ENCODE results near the gene CCDC172.

Gene CCDC172, protein sequence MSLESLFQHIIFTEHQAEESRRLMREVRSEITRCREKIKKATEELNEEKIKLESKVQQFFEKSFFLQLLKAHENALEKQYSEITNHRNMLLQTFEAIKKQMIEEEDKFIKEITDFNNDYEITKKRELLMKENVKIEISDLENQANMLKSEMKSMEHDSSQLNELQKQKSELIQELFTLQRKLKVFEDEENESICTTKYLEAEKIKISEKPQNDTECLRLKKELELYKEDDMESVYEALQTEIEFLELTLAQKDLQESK

DNA sequence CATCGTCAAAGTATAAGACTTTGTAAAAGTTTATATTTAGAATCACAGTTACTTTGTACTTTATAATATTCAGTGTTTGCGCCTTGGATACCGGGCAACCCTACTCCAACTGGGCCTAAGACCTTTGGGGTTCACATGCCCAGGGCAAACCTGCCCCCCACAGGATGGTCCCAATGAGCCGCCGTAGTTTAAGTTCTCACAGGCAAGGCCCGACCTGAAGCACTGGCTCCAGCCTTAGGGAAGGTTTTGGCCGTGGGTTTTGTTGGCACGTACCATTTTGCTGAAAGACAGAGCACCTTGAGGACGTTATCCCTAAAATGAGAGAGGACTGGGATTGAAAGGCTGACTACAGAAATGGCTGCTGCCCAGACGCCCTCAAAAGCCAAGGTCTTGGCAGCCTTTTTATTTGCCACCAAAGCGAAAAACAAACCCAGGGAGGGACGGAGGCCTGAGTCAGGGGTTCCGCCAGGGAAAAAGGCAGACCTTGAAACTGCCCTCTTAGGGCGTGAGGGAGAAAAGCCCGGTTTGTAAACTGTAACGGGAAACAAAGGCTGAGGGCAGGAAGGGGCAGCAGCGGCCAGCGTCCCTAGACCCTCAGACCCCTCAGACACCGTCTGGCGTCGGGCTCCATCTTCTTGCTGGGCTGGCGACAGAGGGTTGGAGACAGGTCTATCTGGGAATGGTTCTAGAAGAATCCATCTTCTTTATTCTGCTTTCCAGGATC lies at the start of gene CCDC172:
Gene CCDC172, plus strand, starts transcription at position 222 of the 724 bp plus-strand sequence. CDS start 564 bp downstream, outside the sequence.
- Histone ChIP-seq H3K4me3 (no peak within 1 kb of the TSS), H3K36me3 (no peaks in the 10 kb centered on the region), H3K4me1 (peaks cover 0 to 7% (median 0%) of the 10 kb centered on the region in 10 experiments; a peak in 2 of 20 replicates), H4K20me1 (no peaks in the 10 kb centered on the region), H3K27me3 (no peaks in the 10 kb centered on the region), H3K9ac (no peak within 1 kb of the TSS), H3K9me3 (replicated peaks in 1 of 11) (no peaks in the 10 kb centered on the region), H3K27ac (no peak within 1 kb of the TSS), H3K4me2 (peak within 1 kb of the TSS in 4 of 11 experiments; percentile 5 to 36 (median 22); a peak in 6 of 22 replicates)
- TF ChIP-seq Cebpa-rat (IDR thresholded peaks at IDR 0.05): no peak

DNA sequence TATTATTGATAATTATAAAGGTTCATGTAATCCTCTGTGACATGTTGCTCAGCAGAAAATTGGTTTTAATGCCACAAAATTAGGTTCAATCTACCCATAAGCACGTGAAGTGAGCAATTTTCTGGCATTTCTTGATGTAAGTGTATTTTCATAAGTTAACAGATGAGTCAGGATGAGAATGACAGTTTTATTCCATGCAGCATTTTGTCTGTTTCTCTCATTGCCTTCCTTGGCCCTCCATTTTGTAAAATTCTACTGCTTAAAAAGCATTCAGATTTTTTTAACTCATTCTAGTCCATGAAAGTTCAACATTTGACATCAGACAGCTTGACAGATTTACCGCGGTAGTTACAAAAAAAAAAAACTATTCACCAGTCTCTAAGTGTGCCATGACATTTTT lies 47.3 kb upstream of the CCDC172 start:
- Histone ChIP-seq H4K20me1 (peaks cover 0 to 10% (median 0%) of the 10 kb centered on the region in 11 experiments; a peak in 2 of 22 replicates), H3K4me1 (peaks cover 0 to 18% (median 9%) of the 10 kb centered on the region in 10 experiments; a peak in 8 of 20 replicates), H3K4me2 (no peak overlapping the region), H3K36me3 (no peaks in the 10 kb centered on the region), H3K9ac (no peak overlapping the region), H3K27ac (no peak overlapping the region), H3K4me3 (no peak overlapping the region), H3K9me3 (replicated peaks in 1 of 11) (peaks cover 20 to 30% (median 27%) of the 10 kb centered on the region in 11 experiments), H3K27me3 (peaks cover 33 to 43% (median 42%) of the 10 kb centered on the region in 11 experiments)
- no peak for TF ChIP-seq Cebpa-rat (IDR thresholded peaks at IDR 0.05)

- TF ChIP-seq Cebpa-rat (IDR thresholded peaks at IDR 0.05): no peak
- Histone ChIP-seq H4K20me1 (no peaks in the 10 kb centered on the region), H3K4me3 (no peak overlapping the region), H3K9me3 (replicated peaks in 1 of 11) (peaks cover 5 to 13% (median 8%) of the 10 kb centered on the region in 11 experiments; a peak in 19 of 22 replicates), H3K4me1 (no peaks in the 10 kb centered on the region), H3K27me3 (peaks cover 14 to 25% (median 23%) of the 10 kb centered on the region in 11 experiments), H3K9ac (no peak overlapping the region), H3K36me3 (no peaks in the 10 kb centered on the region), H3K27ac (no peak overlapping the region), H3K4me2 (no peak overlapping the region)
These were observed 45.4 kb upstream of the CCDC172 start for GRCh38 chr10:116278846-116279245.

DNA sequence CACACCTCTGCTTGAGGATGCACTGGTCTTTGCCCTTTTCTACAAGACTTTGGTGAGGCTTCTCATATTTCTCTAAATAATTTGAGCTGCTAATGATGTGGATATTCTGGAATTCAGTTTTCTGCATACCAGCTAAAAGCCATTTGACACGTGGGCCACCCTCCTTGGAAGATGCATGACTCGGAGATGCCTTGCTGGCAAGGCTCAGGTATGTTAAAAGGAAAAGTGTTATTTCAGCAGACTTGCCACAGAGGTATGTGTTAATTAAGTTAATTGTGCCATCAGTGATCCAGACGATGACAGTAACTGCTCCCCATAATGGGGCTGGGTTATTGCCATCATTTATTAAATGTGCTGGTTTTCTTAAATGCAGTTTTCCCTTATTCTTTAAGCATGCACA lies 42.5 kb upstream of the CCDC172 start:
- Histone ChIP-seq H3K9ac (no peak overlapping the region), H3K4me3 (no peak overlapping the region), H3K9me3 (replicated peaks in 1 of 11) (no peaks in the 10 kb centered on the region), H3K27ac (no peak overlapping the region), H3K36me3 (no peaks in the 10 kb centered on the region), H3K4me2 (no peak overlapping the region), H3K4me1 (peaks cover 2 to 4% (median 2%) of the 10 kb centered on the region in 10 experiments; a peak in 17 of 20 replicates), H3K27me3 (no peaks in the 10 kb centered on the region), H4K20me1 (no peaks in the 10 kb centered on the region)
- TF ChIP-seq Cebpa-rat (IDR thresholded peaks at IDR 0.05): no peak

DNA sequence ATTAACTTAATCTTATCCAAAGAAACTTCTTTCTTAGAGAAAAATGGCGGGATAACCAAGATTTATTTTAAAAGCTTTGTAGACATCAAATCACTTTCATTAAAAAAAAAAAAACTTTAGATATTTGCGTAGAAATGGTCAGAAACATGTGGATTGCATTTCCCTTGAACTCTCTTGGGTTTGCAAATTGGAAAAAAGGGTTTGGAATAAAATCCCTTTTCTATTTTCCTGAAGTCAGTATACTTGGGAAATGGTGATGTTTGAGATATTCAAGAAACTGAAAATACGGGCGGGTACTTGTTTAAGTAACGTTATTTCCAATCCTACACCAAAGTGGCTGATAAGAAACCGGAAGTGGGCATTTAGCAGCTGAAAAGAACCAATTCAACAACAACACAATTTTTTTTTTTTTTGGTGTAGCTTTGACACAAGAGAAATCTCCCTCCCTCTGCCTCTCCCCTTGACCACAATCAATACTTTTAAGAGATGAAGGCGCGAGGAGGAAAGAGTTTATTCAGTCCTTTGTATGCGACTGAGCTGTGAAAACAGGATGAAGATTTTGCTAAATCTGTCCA lies 37.5 kb upstream of the CCDC172 start:
- no peaks in the 10 kb centered on the region for H3K36me3 ChIP-seq
- peak overlapping the region; percentile 12 to 76 (median 64); a peak in 21 of 22 replicates for H3K4me2 ChIP-seq
- peaks cover 9 to 14% (median 11%) of the 10 kb centered on the region in 10 experiments; a peak in 17 of 20 replicates for H3K4me1 ChIP-seq
- peak overlapping the region in 2 of 10 experiments; percentile 17 to 26; a peak in 2 of 20 replicates for H3K4me3 ChIP-seq
- H3K27me3 ChIP-seq: no peaks in the 10 kb centered on the region
- no peaks in the 10 kb centered on the region for H4K20me1 ChIP-seq
- peak overlapping the region in 2 of 11 experiments; percentile 36 to 53; a peak in 2 of 22 replicates for H3K9ac ChIP-seq
- no peaks in the 10 kb centered on the region for H3K9me3 ChIP-seq (replicated peaks in 1 of 11)
- peak overlapping the region in 1 of 11 experiments; percentile 15; a peak in 1 of 22 replicates for H3K27ac ChIP-seq
- no peak for TF ChIP-seq Cebpa-rat (IDR thresholded peaks at IDR 0.05)

DNA sequence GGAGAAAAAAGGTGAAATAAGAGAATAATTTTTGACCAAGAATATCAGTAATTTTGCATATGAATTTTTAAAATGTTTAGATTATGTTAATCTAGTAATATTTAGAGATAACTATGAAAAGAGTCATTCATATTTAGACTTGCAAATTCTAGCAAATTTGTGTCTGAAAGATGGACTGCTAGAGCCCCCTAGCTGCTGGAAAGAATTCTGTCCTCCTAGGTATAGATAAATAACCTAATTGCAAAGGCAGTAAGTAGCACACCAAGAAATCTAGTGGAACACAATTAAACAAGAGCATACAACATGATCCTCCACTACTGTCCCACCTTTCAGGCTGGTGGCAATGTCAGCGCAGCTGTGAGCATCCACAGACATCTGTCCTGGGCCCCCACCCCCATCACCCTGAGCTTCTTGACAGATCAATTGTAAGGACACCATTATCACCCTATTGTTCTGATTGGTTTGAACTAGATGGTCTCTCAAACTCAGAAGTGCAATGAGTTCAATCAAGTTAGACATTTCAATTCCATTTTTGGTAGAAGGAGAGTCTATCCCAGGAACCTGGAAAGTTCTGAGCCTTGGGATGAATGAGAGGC lies 36.2 kb upstream of the CCDC172 start:
- H4K20me1 ChIP-seq: no peaks in the 10 kb centered on the region
- no peaks in the 10 kb centered on the region for H3K9me3 ChIP-seq (replicated peaks in 1 of 11)
- H3K9ac ChIP-seq: no peak overlapping the region
- H3K27ac ChIP-seq: no peak overlapping the region
- H3K4me1 ChIP-seq: peaks cover 9 to 14% (median 11%) of the 10 kb centered on the region in 10 experiments; a peak in 17 of 20 replicates
- TF ChIP-seq Cebpa-rat (IDR thresholded peaks at IDR 0.05): no peak
- no peak overlapping the region for H3K4me2 ChIP-seq
- no peaks in the 10 kb centered on the region for H3K27me3 ChIP-seq
- H3K36me3 ChIP-seq: no peaks in the 10 kb centered on the region
- no peak overlapping the region for H3K4me3 ChIP-seq

GRCh38 chr10:116289652-116290051 lies 34.6 kb upstream of the CCDC172 start:
- no peaks in the 10 kb centered on the region for H3K27me3 ChIP-seq
- H4K20me1 ChIP-seq: no peaks in the 10 kb centered on the region
- peaks cover 9 to 14% (median 11%) of the 10 kb centered on the region in 10 experiments; a peak in 17 of 20 replicates for H3K4me1 ChIP-seq
- H3K36me3 ChIP-seq: no peaks in the 10 kb centered on the region
- H3K4me3 ChIP-seq: no peak overlapping the region
- H3K9ac ChIP-seq: no peak overlapping the region
- H3K27ac ChIP-seq: no peak overlapping the region
- H3K4me2 ChIP-seq: no peak overlapping the region
- TF ChIP-seq Cebpa-rat (IDR thresholded peaks at IDR 0.05): no peak
- H3K9me3 ChIP-seq (replicated peaks in 1 of 11): no peaks in the 10 kb centered on the region

DNA sequence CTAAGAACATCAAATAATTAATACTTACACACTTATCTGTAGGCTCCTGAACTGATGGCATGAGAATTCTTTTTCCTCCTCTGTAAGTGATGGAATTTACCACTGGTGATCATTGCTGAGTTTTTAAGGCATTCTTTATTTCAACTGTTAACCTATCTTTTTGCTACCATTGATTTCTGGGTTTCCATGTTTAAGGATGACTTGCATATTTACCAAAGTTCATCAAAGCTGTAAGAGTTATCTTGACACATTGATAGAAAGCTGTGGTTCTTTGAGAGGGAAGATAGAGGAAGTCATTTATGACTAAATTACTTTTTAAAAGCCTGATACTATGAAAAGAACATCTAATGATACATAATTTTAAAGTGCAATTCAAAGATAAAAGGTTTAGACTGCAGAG lies 31.8 kb upstream of the CCDC172 start:
- Histone ChIP-seq H3K27me3 (no peaks in the 10 kb centered on the region), H3K27ac (no peak overlapping the region), H3K9ac (no peak overlapping the region), H3K4me1 (peaks cover under 1 to 3% (median 1%) of the 10 kb centered on the region in 10 experiments; a peak in 15 of 20 replicates), H3K4me3 (no peak overlapping the region), H4K20me1 (no peaks in the 10 kb centered on the region), H3K9me3 (replicated peaks in 1 of 11) (no peaks in the 10 kb centered on the region), H3K36me3 (no peaks in the 10 kb centered on the region), H3K4me2 (no peak overlapping the region)
- no peak for TF ChIP-seq Cebpa-rat (IDR thresholded peaks at IDR 0.05)

DNA sequence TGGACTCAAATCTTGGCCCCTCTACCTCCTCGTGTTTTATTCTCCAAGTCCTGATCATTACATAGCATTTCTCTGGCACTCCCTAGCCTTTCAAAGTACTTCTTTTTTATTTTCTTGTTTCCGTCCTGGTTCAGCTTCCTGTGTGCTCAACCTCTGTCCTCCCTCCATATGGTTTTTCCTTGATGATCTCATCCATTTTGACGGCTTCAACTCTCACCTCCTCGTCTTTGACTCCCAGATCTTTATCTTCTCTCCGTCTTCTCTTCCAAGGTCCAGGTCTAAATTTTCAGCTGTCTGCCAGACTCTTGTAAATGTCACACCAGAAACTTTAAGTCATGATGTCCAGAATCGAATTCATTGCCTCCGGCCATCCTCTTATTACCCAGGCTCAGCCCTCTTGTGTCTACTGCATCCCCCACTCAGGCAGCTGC lies 27.9 kb upstream of the CCDC172 start:
- no peaks in the 10 kb centered on the region for H3K9me3 ChIP-seq (replicated peaks in 1 of 11)
- H3K27ac ChIP-seq: no peak overlapping the region
- H3K36me3 ChIP-seq: no peaks in the 10 kb centered on the region
- H3K4me2 ChIP-seq: no peak overlapping the region
- no peak for TF ChIP-seq Cebpa-rat (IDR thresholded peaks at IDR 0.05)
- no peaks in the 10 kb centered on the region for H4K20me1 ChIP-seq
- H3K4me3 ChIP-seq: no peak overlapping the region
- H3K27me3 ChIP-seq: no peaks in the 10 kb centered on the region
- no peak overlapping the region for H3K9ac ChIP-seq
- no peaks in the 10 kb centered on the region for H3K4me1 ChIP-seq

Data from BLaER1 treated with 17β-estradiol and CSF1 and Interleukin-3, amounts not matched to agents 10 nM and 100 nM (cell line).